HG03280 (cell line): ENCODE data around the gene CTSD.

ENCODE experiments used
- ATAC-seq: cut with Tn5 transposase; IDR thresholded peaks from one replicate; pipeline ENCODE4 v1.9.1; 2021; ENCODE audit warnings: mild to moderate bottlenecking, moderate library complexity; ENCODE audit not compliant: unreplicated experiment

CTSD gene

GRCh38 chr11:1746511-1746931 is 17.2 kb downstream of the CTSD start:
- ATAC-seq: no peak

- ATAC-seq: no peak
Observed at GRCh38 chr11:1745701-1746320, 17.9 kb downstream of the CTSD start.

GRCh38 chr11:1744891-1745700 is 18.6 kb downstream of the CTSD start:
- ATAC-seq: no peak

- no peak for ATAC-seq
Observed at GRCh38 chr11:1744137-1744886, 19.4 kb downstream of the CTSD start.

- ATAC-seq: no peak
Observed at GRCh38 chr11:1743585-1744136, 20.1 kb downstream of the CTSD start.

GRCh38 chr11:1742869-1743584 is 20.7 kb downstream of the CTSD start:
- no peak for ATAC-seq

GRCh38 chr11:1742371-1742770 is 21.4 kb downstream of the CTSD start:
- no peak for ATAC-seq

GRCh38 chr11:1741741-1742140 is 22.0 kb downstream of the CTSD start:
- ATAC-seq: no peak

- ATAC-seq: no peak
Observed at GRCh38 chr11:1740786-1741530, 22.8 kb downstream of the CTSD start.

- no peak for ATAC-seq
Observed at GRCh38 chr11:1739576-1739975, 24.2 kb downstream of the CTSD start.

- ATAC-seq: no peak
Observed at GRCh38 chr11:1738380-1738779, 25.3 kb downstream of the CTSD start.

GRCh38 chr11:1737080-1737757 is 26.5 kb downstream of the CTSD start:
- ATAC-seq: no peak

GRCh38 chr11:1736447-1736992 is 27.2 kb downstream of the CTSD start:
- no peak for ATAC-seq

- no peak for ATAC-seq
Observed at GRCh38 chr11:1735271-1735670, 28.5 kb downstream of the CTSD start.

- no peak for ATAC-seq
Observed at GRCh38 chr11:1734641-1735081, 29.1 kb downstream of the CTSD start.

- ATAC-seq: no peak
Observed at GRCh38 chr11:1733716-1734640, 29.7 kb downstream of the CTSD start.

GRCh38 chr11:1733009-1733715 is 30.6 kb downstream of the CTSD start:
- no peak for ATAC-seq
